Subcutaneous abdominal adipose tissue (tissue), 5 donors: ENCODE measurements around the gene ZFX.
A peak's percentile ranks its signal among the peaks of the same experiment; 100 is the strongest.

Source experiments
- H3K27ac ChIP-seq: one replicate; pipeline ENCODE4 v1.7.0; 2013; ENCODE audit warnings: low read depth, mild to moderate bottlenecking, inconsistent platforms, low read length, moderate library complexity
- H3K27me3 ChIP-seq, 5 donors: one replicate each; pipeline ENCODE4 v1.7.0; 2013; ENCODE audit warnings: low read length in 5 of 5, inconsistent platforms in 1 of 5; ENCODE audit not compliant: control insufficient read depth in 5 of 5, insufficient read depth in 4 of 5
- H3K36me3 ChIP-seq, 5 donors: one replicate each; pipeline ENCODE4 v1.7.0; 2013; ENCODE audit warnings: low read length in 5 of 5; ENCODE audit not compliant: control insufficient read depth in 5 of 5, insufficient read depth in 5 of 5
- H3K4me1 ChIP-seq, 5 donors: one replicate each; pipeline ENCODE4 v1.7.0; 2013; ENCODE audit warnings: low read length in 5 of 5, mild to moderate bottlenecking in 3 of 5, moderate library complexity in 1 of 5; ENCODE audit not compliant: control insufficient read depth in 5 of 5, insufficient read depth in 5 of 5
- H3K4me3 ChIP-seq, 5 donors: one replicate each; pipeline ENCODE4 v1.7.0; 2013; ENCODE audit warnings: low read length in 5 of 5, low read depth in 1 of 5
- H3K9ac ChIP-seq, 5 donors: one replicate each; pipeline ENCODE4 v1.7.0; 2013; ENCODE audit warnings: low read length in 5 of 5, mild to moderate bottlenecking in 4 of 5, moderate library complexity in 3 of 5
- H3K9me3 ChIP-seq, 5 donors: one replicate each; pipeline ENCODE4 v1.7.0; 2013; ENCODE audit warnings: low read length in 5 of 5; ENCODE audit not compliant: control insufficient read depth in 5 of 5
- donor health status: healthy.
- donor health status: healthy.
- donor health status: healthy.
- donor health status: healthy.
- donor health status: healthy.

The ZFX gene

GRCh38 chrX:24228596-24228995 lies 79.1 kb downstream of the ZFX start:
- Histone ChIP-seq H3K27me3 (no peaks in the 10 kb centered on the region), H3K36me3 (no peaks in the 10 kb centered on the region), H3K4me3 (no peak overlapping the region), H3K9me3 (peaks cover 0 to 7% (median 0%) of the 10 kb centered on the region in 5 donors), H3K27ac (no peak overlapping the region), H3K9ac (no peak overlapping the region), H3K4me1 (peaks cover 0 to 9% (median 5%) of the 10 kb centered on the region in 5 donors)

GRCh38 chrX:24229400-24229879 lies 79.9 kb downstream of the ZFX start:
- Histone ChIP-seq H3K36me3 (no peaks in the 10 kb centered on the region), H3K27ac (no peak overlapping the region), H3K9ac (no peak overlapping the region), H3K4me3 (no peak overlapping the region), H3K9me3 (peaks cover 0 to 7% (median 0%) of the 10 kb centered on the region in 5 donors), H3K27me3 (no peaks in the 10 kb centered on the region), H3K4me1 (peaks cover 0 to 9% (median 5%) of the 10 kb centered on the region in 5 donors)

- Histone ChIP-seq H3K9me3 (peaks cover 0 to 7% (median 0%) of the 10 kb centered on the region in 5 donors), H3K4me3 (no peak overlapping the region), H3K27me3 (no peaks in the 10 kb centered on the region), H3K4me1 (peaks cover 0 to 9% (median 5%) of the 10 kb centered on the region in 5 donors), H3K9ac (no peak overlapping the region), H3K36me3 (no peaks in the 10 kb centered on the region), H3K27ac (no peak overlapping the region)
Measured at GRCh38 chrX:24229976-24230375, 80.4 kb downstream of the ZFX start.

GRCh38 chrX:24231131-24231540 lies 81.6 kb downstream of the ZFX start:
- Histone ChIP-seq H3K27me3 (peaks cover 0 to 3% (median 0%) of the 10 kb centered on the region in 5 donors), H3K27ac (no peak overlapping the region), H3K36me3 (no peaks in the 10 kb centered on the region), H3K4me3 (no peak overlapping the region), H3K9me3 (no peaks in the 10 kb centered on the region), H3K9ac (no peak overlapping the region), H3K4me1 (peaks cover 0 to 9% (median 5%) of the 10 kb centered on the region in 5 donors)

- Histone ChIP-seq H3K4me3 (no peak overlapping the region), H3K27ac (no peak overlapping the region), H3K27me3 (peaks cover 0 to 3% (median 0%) of the 10 kb centered on the region in 5 donors), H3K9ac (no peak overlapping the region), H3K9me3 (no peaks in the 10 kb centered on the region), H3K4me1 (peaks cover 0 to 9% (median 5%) of the 10 kb centered on the region in 5 donors), H3K36me3 (no peaks in the 10 kb centered on the region)
Measured at GRCh38 chrX:24231641-24232179, 82.2 kb downstream of the ZFX start.

- Histone ChIP-seq H3K27ac (no peak overlapping the region), H3K27me3 (peaks cover 0 to 3% (median 0%) of the 10 kb centered on the region in 5 donors), H3K4me1 (peaks cover 0 to 9% (median 5%) of the 10 kb centered on the region in 5 donors), H3K9ac (no peak overlapping the region), H3K36me3 (no peaks in the 10 kb centered on the region), H3K4me3 (no peak overlapping the region), H3K9me3 (no peaks in the 10 kb centered on the region)
Measured at GRCh38 chrX:24232796-24233195, 83.3 kb downstream of the ZFX start.

- no peaks in the 10 kb centered on the region for H3K9me3 ChIP-seq
- H3K27ac ChIP-seq = no peak overlapping the region
- no peak overlapping the region for H3K9ac ChIP-seq
- H3K27me3 ChIP-seq = peaks cover 0 to 7% (median 0%) of the 10 kb centered on the region in 5 donors
- no peak overlapping the region for H3K4me3 ChIP-seq
- H3K4me1 ChIP-seq = peaks cover 0 to 4% (median 3%) of the 10 kb centered on the region in 5 donors
- no peaks in the 10 kb centered on the region for H3K36me3 ChIP-seq
Measured at GRCh38 chrX:24235084-24235710, 85.7 kb downstream of the ZFX start.

- H3K27ac ChIP-seq = no peak overlapping the region
- no peak overlapping the region for H3K4me3 ChIP-seq
- peaks cover 2 to 20% (median 17%) of the 10 kb centered on the region in 5 donors for H3K4me1 ChIP-seq
- H3K9ac ChIP-seq = no peak overlapping the region
- peaks cover 0 to 7% (median 0%) of the 10 kb centered on the region in 5 donors for H3K27me3 ChIP-seq
- no peaks in the 10 kb centered on the region for H3K36me3 ChIP-seq
- no peaks in the 10 kb centered on the region for H3K9me3 ChIP-seq
Measured at GRCh38 chrX:24241822-24242648, 92.5 kb downstream of the ZFX start.

GRCh38 chrX:24242649-24243175 lies 93.2 kb downstream of the ZFX start:
- H3K27me3 ChIP-seq = peaks cover 0 to 7% (median 0%) of the 10 kb centered on the region in 5 donors
- H3K36me3 ChIP-seq = no peaks in the 10 kb centered on the region
- H3K4me3 ChIP-seq = peak overlapping the region in 1 of 5 donors; percentile 6
- H3K4me1 ChIP-seq = peaks cover 2 to 20% (median 17%) of the 10 kb centered on the region in 5 donors
- H3K27ac ChIP-seq = no peak overlapping the region
- peak overlapping the region in 1 of 5 donors; percentile 26 for H3K9ac ChIP-seq
- H3K9me3 ChIP-seq = no peaks in the 10 kb centered on the region
